Upper lobe of right lung (tissue), 1 donor: ENCODE results near the gene CCDC127. TPM values are rescaled to one million over a fixed set of nuclear protein-coding genes. Genes with fewer than 3 reads are reported as not detected.

Experiments used
- ATAC-seq: fragments of 200-7000 bp; cut with Tn5 transposase; one replicate; pipeline ENCODE4 v1.9.1; 2020; ENCODE audit warnings: mild to moderate bottlenecking, moderate library complexity
- DNase-seq: peaks from one replicate; pipeline ENCODE4 v3.0.0-alpha.2; 2020
- H3K27ac ChIP-seq: fragments of 200-600 bp; one replicate; pipeline ENCODE4 v1.8.0; 2022
- H3K27me3 ChIP-seq: fragments of 200-600 bp; one replicate; pipeline ENCODE4 v1.8.0; 2022; ENCODE audit warnings: mild to moderate bottlenecking
- H3K36me3 ChIP-seq: fragments of 200-600 bp; one replicate; pipeline ENCODE4 v1.8.0; 2022
- H3K4me1 ChIP-seq: fragments of 200-600 bp; one replicate; pipeline ENCODE4 v1.8.0; 2022
- H3K4me3 ChIP-seq: fragments of 200-600 bp; one replicate; pipeline ENCODE4 v1.8.0; 2022; ENCODE audit warnings: mild to moderate bottlenecking
- H3K9me3 ChIP-seq: fragments of 200-600 bp; one replicate; pipeline ENCODE4 v1.8.0; 2022
- intact Hi-C: fragments of 100-400 bp; cut with DNase I; formaldehyde crosslinking; loops from one replicate; pipeline ENCODE4 v1.11.0; 2022
- total RNA-seq: library from RNA; stranded (reverse); fragmentation: NEBNext Ultra II Directional; extraction: Animal tissue kit (Norgen Biotek cat#: 25700); gene quantifications from one replicate; pipeline ENCODE4 v1.2.1, GENCODE V29; 2021
- TF ChIP-seq, protein P1 (sequence below): fragments of 200-600 bp; IDR thresholded peaks from one replicate; pipeline ENCODE4 v1.8.0; 2022; ENCODE audit warnings: antibody characterized with exemption
- donor health status: DM: no; HTN: yes; CAD: no; lungs with severe emphysema.

The CCDC127 gene
- total RNA-seq, 1 donor from 2014 or later, result 5.5 TPM

GRCh38 chr5:180286-180918 is 37.6 kb downstream of the CCDC127 start:
- Histone ChIP-seq H3K36me3 (no peaks in the 10 kb centered on the region), H3K4me3 (no peak overlapping the region), H3K4me1 (peaks cover 6% of the 10 kb centered on the region), H3K9me3 (no peaks in the 10 kb centered on the region), H3K27me3 (no peaks in the 10 kb centered on the region), H3K27ac (no peak overlapping the region)
- DNase-seq, result no peak
- TF ChIP-seq, protein P1, sequence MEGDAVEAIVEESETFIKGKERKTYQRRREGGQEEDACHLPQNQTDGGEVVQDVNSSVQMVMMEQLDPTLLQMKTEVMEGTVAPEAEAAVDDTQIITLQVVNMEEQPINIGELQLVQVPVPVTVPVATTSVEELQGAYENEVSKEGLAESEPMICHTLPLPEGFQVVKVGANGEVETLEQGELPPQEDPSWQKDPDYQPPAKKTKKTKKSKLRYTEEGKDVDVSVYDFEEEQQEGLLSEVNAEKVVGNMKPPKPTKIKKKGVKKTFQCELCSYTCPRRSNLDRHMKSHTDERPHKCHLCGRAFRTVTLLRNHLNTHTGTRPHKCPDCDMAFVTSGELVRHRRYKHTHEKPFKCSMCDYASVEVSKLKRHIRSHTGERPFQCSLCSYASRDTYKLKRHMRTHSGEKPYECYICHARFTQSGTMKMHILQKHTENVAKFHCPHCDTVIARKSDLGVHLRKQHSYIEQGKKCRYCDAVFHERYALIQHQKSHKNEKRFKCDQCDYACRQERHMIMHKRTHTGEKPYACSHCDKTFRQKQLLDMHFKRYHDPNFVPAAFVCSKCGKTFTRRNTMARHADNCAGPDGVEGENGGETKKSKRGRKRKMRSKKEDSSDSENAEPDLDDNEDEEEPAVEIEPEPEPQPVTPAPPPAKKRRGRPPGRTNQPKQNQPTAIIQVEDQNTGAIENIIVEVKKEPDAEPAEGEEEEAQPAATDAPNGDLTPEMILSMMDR, result no peak
- intact Hi-C loops, result no loop called here
- no peak for ATAC-seq

GRCh38 chr5:179401-179800 is 38.6 kb downstream of the CCDC127 start:
- ATAC-seq (no peak), DNase-seq (no peak)
- Histone ChIP-seq H3K4me1 (peaks cover 6% of the 10 kb centered on the region), H3K27ac (no peak overlapping the region), H3K9me3 (no peaks in the 10 kb centered on the region), H3K4me3 (no peak overlapping the region), H3K27me3 (no peaks in the 10 kb centered on the region), H3K36me3 (no peaks in the 10 kb centered on the region)
- TF ChIP-seq, protein P1, result no peak
- intact Hi-C loops, result no loop called here

GRCh38 chr5:178110-178509 is 39.8 kb downstream of the CCDC127 start:
- Histone ChIP-seq H3K36me3 (no peaks in the 10 kb centered on the region), H3K4me1 (peaks cover 4% of the 10 kb centered on the region), H3K4me3 (no peak overlapping the region), H3K9me3 (no peaks in the 10 kb centered on the region), H3K27ac (no peak overlapping the region), H3K27me3 (no peaks in the 10 kb centered on the region)
- intact Hi-C loops, result no loop called here
- TF ChIP-seq, protein P1, result no peak
- DNase-seq (no peak), ATAC-seq (no peak)

- no peaks in the 10 kb centered on the region for H3K9me3 ChIP-seq
- H3K4me3 ChIP-seq, result no peak overlapping the region
- H3K27ac ChIP-seq, result no peak overlapping the region
- intact Hi-C loops, result no loop called here
- no peaks in the 10 kb centered on the region for H3K36me3 ChIP-seq
- ATAC-seq (no peak), DNase-seq (no peak)
- TF ChIP-seq, protein P1, result no peak
- H3K4me1 ChIP-seq, result no peaks in the 10 kb centered on the region
- no peaks in the 10 kb centered on the region for H3K27me3 ChIP-seq
Observed at GRCh38 chr5:176296-176823, 41.6 kb downstream of the CCDC127 start.

- Histone ChIP-seq H3K36me3 (no peaks in the 10 kb centered on the region), H3K4me3 (no peak overlapping the region), H3K9me3 (no peaks in the 10 kb centered on the region), H3K27me3 (no peaks in the 10 kb centered on the region), H3K27ac (no peak overlapping the region), H3K4me1 (no peaks in the 10 kb centered on the region)
- ATAC-seq (no peak), DNase-seq (no peak)
- TF ChIP-seq, protein P1, result no peak
- intact Hi-C loops, result no loop called here
Observed at GRCh38 chr5:174876-175465, 43.0 kb downstream of the CCDC127 start.
